Activated CD8-positive, alpha-beta T cell treated with anti-CD3 and anti-CD28 coated beads for 36 hours (primary cell): Measurements from ENCODE around the gene MAP6D1. TPM values are rescaled to one million over a fixed set of nuclear protein-coding genes. Genes with fewer than 3 reads are reported as not detected.

Experiments used
- ATAC-seq: fragments of 200-7000 bp; cut with Tn5 transposase; one replicate; pipeline ENCODE4 v1.10.0; 2021; ENCODE audit warnings: mild to moderate bottlenecking, moderate library complexity
- CTCF ChIA-PET: fragments of 350-600 bp; sonication (Branson Sonifier 250); formaldehyde crosslinking; loops from one replicate; lab custom pipeline; 2021; ENCODE audit warnings: antibody characterized with exemption; lab: Charles Lee
- POLR2A ChIA-PET: fragments of 350-600 bp; sonication (Branson Sonifier 250); formaldehyde crosslinking; loops from one replicate; lab custom pipeline; 2021; ENCODE audit warnings: antibody characterized with exemption; lab: Charles Lee
- DNase-seq: peaks from one replicate; pipeline ENCODE4 v3.0.0-alpha.2; 2020
- H3K27ac Mint-ChIP-seq: one replicate; pipeline ENCODE4 v1.8.0; 2021; ENCODE audit warnings: mild to moderate bottlenecking, mixed read lengths
- H3K27me3 Mint-ChIP-seq: one replicate; pipeline ENCODE4 v1.8.0; 2021; ENCODE audit warnings: mixed read lengths
- H3K36me3 Mint-ChIP-seq: one replicate; pipeline ENCODE4 v1.8.0; 2021; ENCODE audit warnings: low read depth, mixed read lengths
- H3K4me1 Mint-ChIP-seq: one replicate; pipeline ENCODE4 v1.8.0; 2021; ENCODE audit warnings: low read depth, mixed read lengths
- H3K4me3 Mint-ChIP-seq: one replicate; pipeline ENCODE4 v1.8.0; 2021; ENCODE audit warnings: mild to moderate bottlenecking, moderate library complexity, mixed read lengths
- H3K9me3 Mint-ChIP-seq: one replicate; pipeline ENCODE4 v1.8.0; 2021; ENCODE audit warnings: mixed read lengths
- CTCF ChIP-seq: fragments of 200-600 bp; IDR thresholded peaks from one replicate; pipeline ENCODE4 v1.8.0; 2022; ENCODE audit warnings: antibody characterized with exemption, mild to moderate bottlenecking
- intact Hi-C: fragments of 100-400 bp; cut with micrococcal nuclease; formaldehyde crosslinking; loops from one replicate; pipeline ENCODE4 v1.10.0; 2022
- total RNA-seq, 2 experiments: library from RNA; stranded (reverse); gene quantifications; one replicate each; pipeline ENCODE4 v1.2.3, GENCODE V29; 2021

The MAP6D1 gene
- total RNA-seq, 2 experiments from 2014 or later: 3.8 to 4.3 TPM

- Mint-ChIP-seq H3K9me3 (no peaks in the 10 kb centered on the region), H3K4me3 (no peak overlapping the region), H3K36me3 (peaks cover 51% of the 10 kb centered on the region), H3K27ac (no peak overlapping the region), H3K4me1 (no peaks in the 10 kb centered on the region), H3K27me3 (no peaks in the 10 kb centered on the region)
- ChIA-PET POLR2A (no interaction called here), CTCF (no interaction called here)
- TF ChIP-seq CTCF: no peak
- intact Hi-C loops: no loop called here
- ATAC-seq: no peak
- no peak for DNase-seq
Measured at GRCh38 chr3:183808355-183808754, 17.0 kb downstream of the MAP6D1 start.

DNA sequence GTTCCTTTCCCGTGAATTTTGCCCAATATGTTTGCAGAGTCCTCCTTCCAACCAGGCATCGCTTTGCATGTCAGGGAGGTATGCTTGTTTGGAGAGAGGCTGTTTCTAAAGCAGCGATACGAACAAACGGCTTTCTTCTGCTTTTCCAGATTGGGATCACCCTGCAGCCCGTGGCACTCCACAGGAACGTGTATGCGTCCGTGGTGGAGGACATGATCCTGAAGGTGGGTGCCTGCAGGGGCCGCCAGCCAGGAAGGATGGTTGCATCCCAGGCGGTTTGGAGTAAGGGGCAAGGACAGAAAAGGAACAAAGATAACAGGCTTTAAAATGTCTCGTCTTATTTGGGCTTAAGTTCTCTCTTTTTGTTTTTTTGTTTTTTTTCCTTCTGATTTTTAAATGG lies 17.5 kb downstream of the MAP6D1 start:
- Mint-ChIP-seq H3K36me3 (peaks cover 52% of the 10 kb centered on the region), H3K4me3 (no peak overlapping the region), H3K9me3 (no peaks in the 10 kb centered on the region), H3K27ac (no peak overlapping the region), H3K27me3 (no peaks in the 10 kb centered on the region), H3K4me1 (no peaks in the 10 kb centered on the region)
- intact Hi-C loops: no loop called here
- ChIA-PET POLR2A (no interaction called here), CTCF (no interaction called here)
- TF ChIP-seq CTCF: no peak
- ATAC-seq: no peak
- DNase-seq: no peak

GRCh38 chr3:183807209-183807728 lies 18.1 kb downstream of the MAP6D1 start:
- ChIA-PET POLR2A (no interaction called here), CTCF (no interaction called here)
- ATAC-seq (no peak), DNase-seq (no peak)
- Mint-ChIP-seq H3K4me3 (no peak overlapping the region), H3K4me1 (no peaks in the 10 kb centered on the region), H3K27me3 (no peaks in the 10 kb centered on the region), H3K9me3 (no peaks in the 10 kb centered on the region), H3K36me3 (peaks cover 50% of the 10 kb centered on the region), H3K27ac (no peak overlapping the region)
- no peak for TF ChIP-seq CTCF
- intact Hi-C loops: no loop called here

DNA sequence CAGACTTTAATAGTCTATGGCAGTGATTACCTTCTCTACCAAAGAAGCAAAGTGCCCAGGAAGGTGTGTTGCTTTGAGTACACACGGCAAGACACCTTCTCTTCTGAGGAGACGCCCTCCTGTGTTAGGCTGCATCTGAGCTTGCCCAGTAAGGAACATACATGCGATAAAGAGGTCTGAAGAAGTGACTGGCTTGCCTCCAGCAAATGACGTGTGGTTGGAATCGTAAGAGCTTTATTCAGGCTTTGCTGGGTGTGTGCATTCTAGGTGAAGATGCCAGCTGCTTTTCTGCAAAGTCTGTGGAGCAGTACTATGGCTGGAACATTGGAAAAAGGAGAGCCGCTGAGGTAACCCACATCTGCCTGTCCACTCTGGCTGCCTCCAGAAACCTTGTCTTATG lies 22.4 kb downstream of the MAP6D1 start:
- Mint-ChIP-seq H3K4me3 (no peak overlapping the region), H3K36me3 (peaks cover 67% of the 10 kb centered on the region), H3K27ac (no peak overlapping the region), H3K9me3 (no peaks in the 10 kb centered on the region), H3K4me1 (no peaks in the 10 kb centered on the region), H3K27me3 (no peaks in the 10 kb centered on the region)
- no peak for ATAC-seq
- intact Hi-C loops: no loop called here
- DNase-seq: no peak
- no peak for TF ChIP-seq CTCF
- CTCF ChIA-PET: interaction anchor here (0.8 kb wide), 1 partner anchor 22 kb away, joined by 3 read pairs; no protein-coding TSS in a partner anchor
- POLR2A ChIA-PET: interaction anchor here (1.7 kb wide), 1 partner anchor 16 kb away, joined by 4 read pairs; no protein-coding TSS in a partner anchor

GRCh38 chr3:183801601-183802000 lies 23.8 kb downstream of the MAP6D1 start:
- H3K36me3 Mint-ChIP-seq: peaks cover 62% of the 10 kb centered on the region
- no peak overlapping the region for H3K27ac Mint-ChIP-seq
- no peaks in the 10 kb centered on the region for H3K27me3 Mint-ChIP-seq
- H3K4me1 Mint-ChIP-seq: no peaks in the 10 kb centered on the region
- ATAC-seq (no peak), DNase-seq (no peak)
- H3K4me3 Mint-ChIP-seq: no peak overlapping the region
- CTCF ChIA-PET: no interaction called here
- intact Hi-C loops: no loop called here
- H3K9me3 Mint-ChIP-seq: no peaks in the 10 kb centered on the region
- POLR2A ChIA-PET: interaction anchor here (1.7 kb wide), 1 partner anchor 17 kb away, joined by 4 read pairs; no protein-coding TSS in a partner anchor
- no peak for TF ChIP-seq CTCF
